ENCODE data around the gene PRDM12.
A peak's percentile ranks its signal among the peaks of the same experiment; 100 is the strongest.
"Not testable (repeated sequence)": the region's sequence is repeated elsewhere in the genome, so short reads cannot be mapped to it uniquely, and the experiment has no call there.

Gene PRDM12

DNA sequence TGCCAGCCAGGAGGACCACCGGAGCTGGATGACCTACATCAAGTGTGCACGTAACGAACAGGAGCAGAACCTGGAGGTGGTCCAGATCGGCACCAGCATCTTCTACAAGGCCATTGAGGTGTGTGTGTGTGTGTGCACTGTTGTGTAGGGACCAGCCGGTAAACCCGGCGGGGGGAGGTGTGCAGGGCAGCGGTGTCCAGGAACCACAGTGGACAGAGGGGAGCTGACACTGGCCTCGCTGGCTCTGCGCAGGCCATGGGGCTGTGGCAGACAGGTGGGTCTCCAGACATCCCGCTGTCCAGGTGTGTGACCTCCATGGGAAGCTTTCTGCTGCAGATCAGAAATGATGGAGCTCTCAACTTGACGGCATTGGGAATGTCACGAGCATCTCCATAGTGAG lies 3.8 kb downstream of the PRDM12 start:
- no peaks in the 10 kb centered on the region for H3K9me3 Mint-ChIP-seq
- H3K4me3 Mint-ChIP-seq: no peak overlapping the region
- H3K27ac Mint-ChIP-seq: no peak overlapping the region
- peaks cover 57% of the 10 kb centered on the region for H3K27me3 Mint-ChIP-seq
- no peak for ATAC-seq
- peaks cover 17% of the 10 kb centered on the region for H3K4me1 Mint-ChIP-seq
- H3K36me3 Mint-ChIP-seq: peaks cover 5% of the 10 kb centered on the region

DNA sequence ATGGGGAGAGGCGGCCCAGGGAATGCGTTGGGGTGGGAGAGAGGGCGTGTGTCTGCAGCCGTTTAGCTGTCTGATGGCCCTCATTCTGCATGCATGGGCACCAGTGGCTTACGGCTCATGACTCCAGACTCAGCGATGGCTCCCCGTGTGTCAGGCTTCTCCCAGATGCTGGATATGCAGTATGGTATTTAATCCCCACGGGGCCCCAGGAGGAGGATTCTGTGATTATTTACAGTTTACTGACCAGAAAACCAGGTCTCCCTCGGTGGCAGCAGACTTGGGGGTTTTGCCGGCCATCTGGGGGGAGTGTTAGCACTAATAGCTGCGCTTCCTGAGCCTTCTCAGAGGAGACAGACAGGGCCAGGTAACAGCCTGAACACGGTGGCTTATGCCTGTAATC lies 4.3 kb downstream of the PRDM12 start:
- no peak for ATAC-seq
- H3K4me3 Mint-ChIP-seq: no peak overlapping the region
- peaks cover 5% of the 10 kb centered on the region for H3K36me3 Mint-ChIP-seq
- peaks cover 52% of the 10 kb centered on the region for H3K27me3 Mint-ChIP-seq
- no peak overlapping the region for H3K27ac Mint-ChIP-seq
- no peaks in the 10 kb centered on the region for H3K9me3 Mint-ChIP-seq
- peaks cover 16% of the 10 kb centered on the region for H3K4me1 Mint-ChIP-seq

DNA sequence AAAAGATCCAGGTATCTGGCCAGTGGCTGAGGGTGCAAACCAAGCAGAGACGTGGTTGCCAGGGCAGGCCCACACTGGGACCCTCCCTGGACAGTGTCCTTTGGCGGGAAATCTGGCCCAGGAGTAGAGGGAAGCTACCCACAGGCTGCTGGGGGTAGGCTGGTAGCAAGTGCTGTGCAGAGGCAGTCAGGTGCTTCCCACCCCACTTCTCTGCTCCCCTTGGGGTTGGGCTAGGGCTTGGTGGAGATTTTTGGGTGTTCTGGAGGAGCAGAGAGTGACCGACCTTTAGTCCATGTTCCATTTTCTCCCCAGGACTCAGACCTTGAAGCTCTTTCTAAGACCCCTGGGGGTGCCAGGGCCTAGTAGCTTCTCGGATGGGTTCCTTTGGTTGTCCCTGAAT lies 5.6 kb downstream of the PRDM12 start:
- H3K36me3 Mint-ChIP-seq: peaks cover 5% of the 10 kb centered on the region
- H3K27me3 Mint-ChIP-seq: peaks cover 39% of the 10 kb centered on the region
- H3K4me1 Mint-ChIP-seq: peaks cover 10% of the 10 kb centered on the region
- ATAC-seq: no peak
- no peak overlapping the region for H3K27ac Mint-ChIP-seq
- no peak overlapping the region for H3K4me3 Mint-ChIP-seq
- no peaks in the 10 kb centered on the region for H3K9me3 Mint-ChIP-seq

DNA sequence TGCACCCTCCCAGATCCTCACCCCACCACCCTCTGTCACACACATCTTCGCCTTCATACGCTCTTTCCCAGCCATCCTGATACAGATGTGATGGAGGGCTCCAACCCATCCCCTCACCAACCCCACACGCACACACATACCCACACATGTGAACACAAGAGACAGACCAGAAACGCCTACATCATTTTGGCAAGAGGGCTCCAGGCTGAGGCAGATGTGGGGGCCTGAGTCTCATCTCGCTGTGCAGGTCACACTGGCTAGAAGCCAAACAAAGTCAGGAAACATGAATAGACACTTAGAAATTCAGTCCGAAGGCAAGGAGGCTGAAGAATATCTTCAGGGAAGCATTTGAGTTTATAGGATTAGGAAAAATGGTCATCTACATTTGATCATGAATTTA lies 6.2 kb downstream of the PRDM12 start:
- no peaks in the 10 kb centered on the region for H3K36me3 Mint-ChIP-seq
- no peak overlapping the region for H3K4me3 Mint-ChIP-seq

DNA sequence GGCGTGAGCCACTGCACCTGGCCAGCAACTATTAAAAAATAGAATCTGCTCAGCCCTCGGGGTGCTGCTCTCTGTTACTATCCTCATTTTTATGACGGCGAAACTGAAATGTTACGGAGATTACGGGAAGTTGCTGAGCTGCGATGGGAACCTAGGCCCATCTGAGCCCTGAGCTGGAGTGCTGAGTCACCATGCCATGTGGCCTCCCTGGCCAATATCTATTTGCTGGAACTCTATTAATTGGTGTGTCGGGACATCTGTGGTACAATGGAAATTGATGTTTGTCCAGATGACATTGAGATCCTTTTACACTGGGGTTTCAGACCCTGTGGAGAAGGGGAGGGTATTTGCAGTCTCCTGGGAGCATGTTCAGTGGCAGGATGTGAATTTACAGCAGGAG lies 8.1 kb downstream of the PRDM12 start:
- Mint-ChIP-seq H3K4me1 (no peaks in the 10 kb centered on the region), H3K27ac (no peak overlapping the region), H3K9me3 (no peaks in the 10 kb centered on the region), H3K4me3 (no peak overlapping the region), H3K36me3 (no peaks in the 10 kb centered on the region), H3K27me3 (peaks cover 21% of the 10 kb centered on the region)
- no peak for ATAC-seq

More for the DNA sequence above, 6.2 kb downstream of the PRDM12 start:
- ATAC-seq: peak; percentile 42
- peaks cover 33% of the 10 kb centered on the region for H3K27me3 Mint-ChIP-seq
- H3K27ac Mint-ChIP-seq: no peak overlapping the region
- H3K9me3 Mint-ChIP-seq: no peaks in the 10 kb centered on the region
- peaks cover 4% of the 10 kb centered on the region for H3K4me1 Mint-ChIP-seq

DNA sequence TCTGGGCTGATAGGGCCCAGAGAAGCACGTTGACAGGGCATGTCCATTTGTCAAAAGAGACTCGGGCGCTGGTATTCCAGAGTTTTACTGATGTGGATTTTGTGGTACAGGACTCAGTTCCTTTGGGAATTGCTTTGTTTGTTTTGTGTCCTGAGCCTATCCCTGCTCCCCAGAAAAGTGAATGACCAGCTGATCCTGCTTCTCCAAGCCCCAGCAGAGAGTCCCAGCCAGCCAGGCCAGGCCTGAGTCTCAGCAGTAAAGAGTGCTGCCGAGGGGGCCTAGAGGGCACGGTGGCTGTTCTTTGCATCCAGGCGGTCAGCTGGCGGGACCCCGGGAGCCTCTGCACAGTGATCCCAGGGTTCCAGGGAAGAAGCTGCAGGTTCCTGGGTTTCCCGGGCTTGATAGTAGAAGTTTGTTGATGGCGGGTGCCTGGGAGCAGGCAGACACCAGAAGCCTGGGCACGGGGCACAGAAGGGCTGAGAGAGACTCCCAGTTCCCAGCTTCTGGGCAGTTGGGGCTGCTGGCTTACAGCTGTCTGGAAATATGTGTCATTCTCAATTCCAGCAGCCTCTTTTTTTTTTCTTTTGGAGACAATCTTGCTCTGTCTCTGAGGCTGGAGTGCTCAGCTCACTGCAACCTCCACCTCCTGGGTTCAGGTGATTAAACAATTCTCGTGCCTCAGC lies 8.7 kb downstream of the PRDM12 start:
- Mint-ChIP-seq H3K9me3 (no peaks in the 10 kb centered on the region), H3K27me3 (peaks cover 17% of the 10 kb centered on the region)

DNA sequence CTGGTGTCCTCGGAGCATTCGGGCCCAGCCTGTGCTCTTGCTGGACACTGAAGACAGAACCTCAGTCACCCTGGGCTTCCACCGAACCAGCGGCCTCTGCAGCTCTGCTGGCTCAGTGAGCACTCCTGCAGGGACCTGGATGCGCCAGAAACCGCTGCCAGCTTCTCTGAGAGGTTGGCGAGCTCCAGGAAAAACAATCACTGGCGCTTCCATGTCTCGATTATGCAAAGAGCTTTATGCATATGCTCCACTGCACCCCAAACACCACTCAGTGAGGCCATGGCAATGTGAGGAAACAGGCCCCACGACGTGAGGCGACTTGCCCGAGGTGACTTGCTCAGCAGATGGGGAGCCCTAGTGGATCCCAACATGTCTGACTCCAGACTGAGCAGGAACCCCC lies 11.0 kb downstream of the PRDM12 start:
- H3K27me3 Mint-ChIP-seq: peaks cover 31% of the 10 kb centered on the region

More for the DNA sequence above, 8.7 kb downstream of the PRDM12 start:
- Mint-ChIP-seq H3K4me1 (no peaks in the 10 kb centered on the region), H3K4me3 (no peak overlapping the region), H3K36me3 (no peaks in the 10 kb centered on the region), H3K27ac (no peak overlapping the region)
- ATAC-seq: no peak

DNA sequence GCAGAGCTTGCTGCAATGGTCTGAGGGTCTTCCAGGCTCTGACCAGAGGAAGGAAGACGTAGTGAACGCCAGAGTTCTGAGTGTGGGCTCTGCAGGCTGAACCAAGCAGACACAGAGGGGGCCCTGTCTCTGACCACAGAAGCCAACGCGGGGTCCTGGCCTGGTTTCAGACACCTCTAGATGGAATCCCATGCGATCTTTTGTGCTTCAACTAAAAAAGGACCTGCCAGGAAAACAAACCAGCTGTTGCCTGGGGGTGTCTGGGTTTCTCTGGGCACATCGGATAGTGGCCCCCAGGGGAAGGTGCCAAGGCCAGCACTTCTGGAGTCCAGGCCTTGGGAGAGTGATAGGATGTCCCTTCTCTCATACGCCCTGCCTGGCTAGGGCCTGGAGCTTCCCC lies 12.9 kb downstream of the PRDM12 start:
- no peaks in the 10 kb centered on the region for H3K9me3 Mint-ChIP-seq
- ATAC-seq: no peak
- H3K27ac Mint-ChIP-seq: no peak overlapping the region
- H3K36me3 Mint-ChIP-seq: no peaks in the 10 kb centered on the region
- H3K27me3 Mint-ChIP-seq: peaks cover 31% of the 10 kb centered on the region
- H3K4me3 Mint-ChIP-seq: no peak overlapping the region
- peaks cover 5% of the 10 kb centered on the region for H3K4me1 Mint-ChIP-seq

More for the DNA sequence above, 11.0 kb downstream of the PRDM12 start:
- no peaks in the 10 kb centered on the region for H3K9me3 Mint-ChIP-seq
- no peak for ATAC-seq
- H3K36me3 Mint-ChIP-seq: no peaks in the 10 kb centered on the region
- no peak overlapping the region for H3K27ac Mint-ChIP-seq
- H3K4me1 Mint-ChIP-seq: no peaks in the 10 kb centered on the region
- no peak overlapping the region for H3K4me3 Mint-ChIP-seq

DNA sequence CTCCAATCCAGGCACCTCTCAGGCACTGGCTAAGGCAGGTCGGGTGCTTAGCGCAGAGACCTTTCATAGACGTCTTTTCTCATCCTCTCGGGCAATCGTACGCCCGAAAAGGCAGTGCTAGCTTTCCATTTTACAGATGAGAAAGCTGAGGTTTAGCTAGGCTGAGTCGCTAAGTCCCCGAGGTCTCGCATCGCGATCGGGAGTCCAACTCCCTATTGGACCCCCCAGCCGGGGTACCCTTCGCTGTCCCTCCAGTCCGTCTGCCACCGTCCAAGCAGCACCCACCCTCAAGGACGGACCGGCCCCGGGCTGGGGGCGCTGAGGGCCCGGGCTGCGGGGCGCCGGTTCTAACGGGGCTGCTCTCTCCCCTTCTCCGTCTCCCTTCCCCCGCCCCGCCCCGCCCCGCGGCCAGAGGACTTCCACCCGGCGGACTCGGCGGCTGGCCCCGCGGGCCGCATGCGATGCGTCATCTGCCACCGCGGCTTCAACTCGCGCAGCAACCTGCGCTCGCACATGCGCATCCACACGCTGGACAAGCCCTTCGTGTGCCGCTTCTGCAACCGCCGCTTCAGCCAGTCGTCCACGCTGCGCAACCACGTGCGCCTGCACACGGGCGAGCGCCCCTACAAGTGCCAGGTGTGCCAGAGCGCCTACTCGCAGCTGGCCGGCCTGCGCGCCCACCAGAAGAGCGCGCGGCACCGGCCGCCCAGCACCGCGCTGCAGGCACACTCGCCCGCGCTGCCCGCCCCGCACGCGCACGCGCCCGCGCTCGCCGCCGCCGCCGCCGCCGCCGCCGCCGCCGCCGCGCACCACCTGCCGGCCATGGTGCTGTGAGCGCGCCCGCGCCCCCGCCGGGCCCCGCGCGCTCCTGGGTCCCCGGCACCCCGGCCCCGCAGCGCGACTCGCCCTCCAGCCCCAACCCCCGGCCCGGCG lies 16.7 kb downstream of the PRDM12 start:
- ATAC-seq: peak; percentile 73
- H3K9me3 Mint-ChIP-seq: no peaks in the 10 kb centered on the region
- peak overlapping the region; percentile 88 for H3K4me3 Mint-ChIP-seq
- no peaks in the 10 kb centered on the region for H3K36me3 Mint-ChIP-seq
- peaks cover 31% of the 10 kb centered on the region for H3K27me3 Mint-ChIP-seq
- no peak overlapping the region for H3K27ac Mint-ChIP-seq
- peaks cover 11% of the 10 kb centered on the region for H3K4me1 Mint-ChIP-seq

DNA sequence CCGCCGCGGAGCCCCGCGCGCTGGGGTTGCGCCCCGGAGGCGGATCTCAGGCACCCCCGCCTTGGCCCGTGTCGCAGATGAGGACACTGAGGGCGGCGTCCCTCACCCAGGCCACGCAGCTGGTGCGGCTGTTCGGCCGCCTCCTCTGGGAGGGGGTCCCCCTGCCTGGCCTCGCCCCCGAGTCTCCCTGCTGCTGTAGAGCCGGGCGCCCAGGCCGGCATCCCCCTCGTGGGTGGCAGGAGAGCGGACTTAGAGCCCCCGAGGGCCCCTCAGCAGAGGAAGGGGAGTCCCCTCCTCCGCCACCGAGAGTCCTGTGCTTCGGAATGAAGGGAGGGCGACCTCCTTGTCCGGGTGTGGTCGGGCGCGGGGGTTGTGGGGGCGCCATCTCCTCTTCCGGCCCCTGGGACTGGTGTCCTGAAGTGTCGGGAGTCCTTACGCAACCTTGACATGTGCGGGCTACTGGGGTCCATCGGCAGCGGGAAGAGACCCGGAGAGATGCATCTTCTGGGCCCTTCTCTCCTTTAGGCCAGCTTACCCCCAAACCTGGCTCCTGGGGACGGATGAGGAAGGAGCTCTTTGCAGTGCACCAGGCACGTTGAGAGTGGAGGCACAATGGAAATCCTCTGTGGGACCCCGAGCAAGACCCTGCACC lies 17.5 kb downstream of the PRDM12 start:
- no peaks in the 10 kb centered on the region for H3K36me3 Mint-ChIP-seq

DNA sequence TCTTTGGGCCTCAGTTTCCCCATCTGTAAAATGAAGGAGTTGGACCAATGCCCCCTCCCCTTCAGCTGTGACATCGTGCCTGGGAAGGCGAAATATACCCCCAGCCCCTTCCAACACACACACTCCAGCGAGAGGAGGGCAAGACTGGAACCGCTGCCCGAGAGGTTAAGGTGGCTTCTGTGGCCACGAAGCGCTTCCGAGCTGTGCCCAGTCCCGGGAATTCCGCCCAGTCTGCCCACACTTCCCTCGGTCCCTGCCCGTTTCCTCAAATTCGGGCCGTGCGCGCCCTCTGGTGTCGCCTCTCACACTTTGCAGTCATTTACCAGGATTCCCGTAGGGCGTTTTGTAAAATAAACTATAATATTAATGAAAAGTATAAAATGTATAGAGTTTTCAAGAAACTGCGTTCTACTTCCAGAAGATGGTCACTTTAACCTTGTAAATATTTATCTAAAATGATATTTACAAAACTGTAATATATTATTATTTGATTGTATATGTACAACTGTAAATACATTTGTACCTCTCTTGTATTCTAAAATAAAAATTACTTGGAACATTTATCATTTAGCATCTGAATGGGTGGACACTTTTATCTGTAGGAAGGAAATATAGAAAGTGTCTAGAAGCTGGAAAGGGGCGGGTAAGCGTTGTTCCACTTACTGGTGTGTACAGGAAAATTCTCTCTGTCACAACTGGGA lies 18.2 kb downstream of the PRDM12 start:
- Mint-ChIP-seq H3K4me1 (peaks cover 11% of the 10 kb centered on the region), H3K9me3 (no peaks in the 10 kb centered on the region), H3K36me3 (no peaks in the 10 kb centered on the region), H3K27ac (peak overlapping the region; percentile 28), H3K4me3 (peak overlapping the region; percentile 88), H3K27me3 (peaks cover 23% of the 10 kb centered on the region)
- ATAC-seq: no peak

More for the DNA sequence above, 17.5 kb downstream of the PRDM12 start:
- peaks cover 11% of the 10 kb centered on the region for H3K4me1 Mint-ChIP-seq
- peak; percentile 60 for ATAC-seq
- H3K4me3 Mint-ChIP-seq: peak overlapping the region; percentile 88
- H3K9me3 Mint-ChIP-seq: no peaks in the 10 kb centered on the region
- H3K27ac Mint-ChIP-seq: peak overlapping the region; percentile 28
- peaks cover 30% of the 10 kb centered on the region for H3K27me3 Mint-ChIP-seq

DNA sequence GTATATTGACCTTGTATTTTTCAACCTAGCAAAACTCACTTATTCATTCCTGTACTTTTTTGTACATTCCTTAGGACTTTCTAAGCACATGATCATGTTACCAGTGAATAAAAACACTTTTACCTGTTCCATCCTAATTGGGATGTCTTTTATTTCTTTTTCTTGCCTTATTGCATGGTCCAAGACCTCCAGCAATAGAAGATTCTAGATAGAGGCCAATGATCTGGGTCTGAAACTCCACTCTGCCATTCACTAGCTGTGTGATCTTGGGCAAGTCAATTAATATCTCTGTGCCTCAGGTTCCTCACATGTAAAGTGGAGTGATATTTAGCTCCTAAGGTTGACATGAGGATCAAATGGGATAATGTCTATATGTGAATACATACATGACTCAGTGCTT lies 20.7 kb downstream of the PRDM12 start:
- Mint-ChIP-seq H3K27ac (no peak overlapping the region), H3K9me3 (no peaks in the 10 kb centered on the region), H3K4me1 (peaks cover 11% of the 10 kb centered on the region), H3K4me3 (no peak overlapping the region), H3K36me3 (no peaks in the 10 kb centered on the region), H3K27me3 (peaks cover 2% of the 10 kb centered on the region)
- ATAC-seq: no peak

DNA sequence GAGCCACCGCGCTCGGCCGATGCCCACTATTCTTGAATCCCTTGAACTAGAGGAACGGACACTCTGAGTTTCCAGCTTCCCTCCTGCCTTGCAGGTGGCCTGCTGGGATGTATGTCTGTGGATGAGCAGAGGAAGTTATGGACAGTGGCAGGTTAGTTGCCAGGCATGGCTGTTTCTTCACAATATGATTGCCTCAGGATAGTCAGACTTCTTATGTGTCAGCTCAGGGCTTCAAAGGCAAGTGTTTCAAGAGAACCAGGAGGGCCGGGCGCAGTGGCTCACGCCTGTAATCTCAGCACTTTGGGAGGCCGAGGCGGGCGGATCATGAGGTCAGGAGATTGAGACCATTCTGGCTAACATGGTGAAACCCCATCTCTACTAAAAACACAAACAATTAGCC lies 21.6 kb downstream of the PRDM12 start:
- H3K4me3 Mint-ChIP-seq: not testable (repeated sequence)
- peaks cover 11% of the 10 kb centered on the region for H3K4me1 Mint-ChIP-seq

DNA sequence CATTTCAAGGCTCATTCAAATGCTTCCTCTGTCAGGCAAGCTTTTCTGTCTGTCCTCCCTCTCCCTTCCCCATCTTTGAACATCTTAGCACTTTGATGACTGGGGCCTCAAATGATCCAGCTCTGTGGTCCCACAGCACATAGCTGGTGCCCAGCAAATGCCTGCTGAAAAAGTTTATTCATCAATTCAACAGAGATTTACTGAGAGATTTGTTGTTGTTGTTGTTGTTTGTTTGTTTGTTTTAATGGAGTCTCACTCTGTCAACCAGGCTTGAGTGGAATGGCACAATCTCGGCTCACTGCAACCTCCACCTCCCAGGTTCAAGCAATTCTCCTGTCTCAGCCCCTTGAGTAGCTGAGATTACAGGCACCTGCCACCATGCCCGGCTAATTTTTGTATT lies 23.2 kb downstream of the PRDM12 start:
- Mint-ChIP-seq H3K4me3 (no peak overlapping the region), H3K36me3 (no peaks in the 10 kb centered on the region), H3K27ac (no peak overlapping the region), H3K4me1 (peaks cover 2% of the 10 kb centered on the region), H3K27me3 (no peaks in the 10 kb centered on the region), H3K9me3 (no peaks in the 10 kb centered on the region)
- no peak for ATAC-seq

More for the DNA sequence above, 21.6 kb downstream of the PRDM12 start:
- H3K36me3 Mint-ChIP-seq, H3K27me3 Mint-ChIP-seq, H3K9me3 Mint-ChIP-seq, H3K27ac Mint-ChIP-seq, ATAC-seq: not testable (repeated sequence)

DNA sequence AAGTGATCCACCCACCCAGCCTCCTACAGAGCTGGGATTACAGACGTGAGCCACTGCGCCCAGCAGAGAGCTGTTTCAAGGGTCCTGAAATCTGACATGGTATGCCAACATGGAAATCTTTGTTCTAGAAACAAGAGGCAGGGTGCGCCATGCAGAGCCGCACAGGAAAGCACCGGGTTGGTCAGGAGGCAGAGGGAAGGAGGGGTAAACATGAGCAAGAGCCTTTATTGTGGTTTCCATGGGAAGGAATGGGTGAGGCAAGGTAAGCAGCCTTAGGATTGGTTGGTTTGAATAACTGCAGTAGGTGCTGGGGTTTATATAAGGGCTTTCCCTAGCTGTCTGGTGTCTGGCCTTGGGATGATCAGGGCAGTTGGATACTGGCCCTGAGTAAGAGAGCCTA lies 23.7 kb downstream of the PRDM12 start:
- Mint-ChIP-seq H3K36me3 (no peaks in the 10 kb centered on the region), H3K27ac (no peak overlapping the region), H3K27me3 (no peaks in the 10 kb centered on the region), H3K4me3 (no peak overlapping the region), H3K4me1 (peaks cover 2% of the 10 kb centered on the region), H3K9me3 (no peaks in the 10 kb centered on the region)
- no peak for ATAC-seq
